GM18870 (cell line): ENCODE results near the gene S100A2.
"Not testable (repeated sequence)": the region's sequence is repeated elsewhere in the genome, so short reads cannot be mapped to it uniquely, and the experiment has no call there.

Experiments
- ATAC-seq: cut with Tn5 transposase; IDR thresholded peaks from one replicate; pipeline ENCODE4 v1.9.1; 2021; ENCODE audit warnings: moderate library complexity; ENCODE audit not compliant: unreplicated experiment

The S100A2 gene

DNA sequence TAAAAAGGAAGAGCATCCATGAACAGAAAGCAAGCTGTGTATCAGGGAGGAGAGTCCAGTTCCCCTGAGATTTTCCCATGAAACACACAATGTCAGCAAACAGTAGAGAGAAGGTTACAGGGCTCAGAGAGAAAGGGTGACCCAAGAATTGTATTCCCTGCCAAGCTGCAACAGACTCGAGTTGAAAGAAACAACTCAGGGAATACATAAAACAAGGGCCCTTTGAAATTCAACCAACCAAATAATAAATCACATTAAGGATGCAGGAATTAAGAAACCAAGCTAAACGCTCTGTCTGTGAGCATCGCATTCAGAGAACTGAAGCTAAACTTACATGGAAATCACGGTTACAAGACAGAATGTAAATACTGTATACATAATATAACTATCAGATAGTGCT lies 27.1 kb upstream of the S100A2 start:
- no peak for ATAC-seq

DNA sequence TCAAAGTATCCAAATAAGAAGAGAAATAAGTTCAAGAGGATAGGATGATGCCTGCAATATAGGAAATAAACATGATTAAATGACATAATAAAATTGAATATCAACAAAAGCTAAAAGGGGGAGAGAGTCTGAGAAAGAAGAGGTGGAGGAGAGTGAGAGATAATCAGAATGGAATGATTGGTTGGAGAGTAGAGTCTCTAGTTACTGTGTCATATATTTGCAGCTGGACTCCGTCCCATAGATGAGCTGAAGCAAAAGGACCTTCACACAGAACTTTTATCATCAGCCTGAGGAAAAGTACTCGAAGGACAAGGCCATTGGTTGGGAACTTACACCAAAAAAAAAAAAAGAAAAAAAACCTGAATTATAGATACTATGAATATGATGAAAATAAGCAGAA lies 22.8 kb upstream of the S100A2 start:
- ATAC-seq = no peak

GRCh38 chr1:153588033-153588432 lies 22.4 kb upstream of the S100A2 start:
- not testable (repeated sequence) for ATAC-seq

GRCh38 chr1:153587314-153587713 lies 21.7 kb upstream of the S100A2 start:
- no peak for ATAC-seq

- ATAC-seq = no peak
Observed at GRCh38 chr1:153586347-153586746, 20.7 kb upstream of the S100A2 start.

DNA sequence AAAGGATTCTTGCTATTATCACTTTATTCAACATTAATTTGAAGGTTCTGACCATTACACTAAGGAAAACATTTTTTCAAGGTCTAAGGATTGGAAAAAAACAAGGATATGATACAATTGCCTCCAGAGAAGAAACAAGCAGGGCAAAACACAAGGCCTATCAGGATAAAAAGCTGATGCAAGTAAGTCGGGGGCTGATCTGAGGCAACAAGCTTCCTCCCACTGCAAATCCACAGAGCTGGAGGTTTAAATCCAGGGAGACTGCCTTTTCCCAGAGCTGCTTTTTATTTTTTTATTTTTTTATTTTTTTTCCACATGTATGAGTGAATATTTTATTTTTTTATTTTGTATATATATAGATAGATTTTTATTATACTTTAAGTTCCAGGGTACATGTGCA lies 19.4 kb upstream of the S100A2 start:
- no peak for ATAC-seq

DNA sequence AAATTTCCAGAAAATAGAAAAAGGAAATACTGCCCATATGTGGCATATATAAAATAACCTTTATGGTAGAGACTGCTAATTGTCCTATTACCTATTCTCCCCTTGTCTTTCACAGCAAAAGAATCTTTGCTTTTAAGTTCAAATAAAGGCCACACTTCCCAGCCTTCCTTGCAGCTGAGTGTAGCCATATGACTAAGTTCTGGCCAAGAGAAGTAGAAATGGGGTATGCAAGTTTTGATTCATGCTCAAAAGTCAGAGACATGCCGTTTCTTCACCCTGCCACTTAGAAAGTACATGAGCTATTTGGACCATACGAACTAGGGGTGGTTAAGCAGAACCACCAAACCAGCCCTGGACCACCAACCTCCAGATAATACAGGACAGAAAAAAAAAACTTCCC lies 18.3 kb upstream of the S100A2 start:
- no peak for ATAC-seq

GRCh38 chr1:153583514-153583913 lies 17.9 kb upstream of the S100A2 start:
- not testable (repeated sequence) for ATAC-seq

DNA sequence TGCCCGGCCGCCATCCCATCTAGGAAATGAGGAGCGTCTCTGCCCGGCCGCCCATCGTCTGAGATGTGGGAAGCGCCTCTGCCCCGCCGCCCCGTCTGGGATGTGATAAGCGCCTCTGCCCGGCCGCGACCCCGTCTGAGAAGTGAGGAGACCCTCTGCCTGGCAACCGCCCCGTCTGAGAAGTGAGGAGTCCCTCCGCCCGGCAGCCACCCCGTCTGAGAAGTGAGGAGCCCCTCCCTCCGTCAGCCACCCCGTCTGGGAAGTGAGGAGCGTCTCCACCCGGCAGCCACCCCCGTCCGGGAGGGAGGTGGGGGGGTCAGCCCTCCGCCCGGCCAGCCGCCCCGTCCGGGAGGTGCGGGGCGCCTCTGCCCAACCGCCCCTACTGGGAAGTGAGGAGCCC lies 17.2 kb upstream of the S100A2 start:
- ATAC-seq = not testable (repeated sequence)

GRCh38 chr1:153578936-153579335 lies 13.3 kb upstream of the S100A2 start:
- no peak for ATAC-seq

DNA sequence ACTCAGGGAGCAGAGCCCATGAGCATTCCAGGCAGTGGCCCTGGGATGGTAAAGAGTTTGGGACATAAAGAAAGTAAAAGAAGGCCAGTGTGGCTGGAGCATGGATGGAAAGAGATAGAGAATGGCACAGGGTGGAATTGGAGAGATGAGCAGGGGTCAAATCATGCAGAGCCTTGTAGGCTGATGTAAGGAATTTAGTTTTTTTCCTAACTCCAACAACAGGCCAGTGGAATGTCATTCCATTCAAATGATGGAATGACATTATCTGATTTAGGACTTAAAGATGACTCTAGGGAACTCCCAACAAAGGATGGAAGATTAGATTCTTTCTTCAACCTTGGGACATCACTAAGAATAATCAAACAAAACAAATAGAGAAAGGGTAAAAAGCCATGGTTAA lies 12.8 kb upstream of the S100A2 start:
- ATAC-seq = no peak

DNA sequence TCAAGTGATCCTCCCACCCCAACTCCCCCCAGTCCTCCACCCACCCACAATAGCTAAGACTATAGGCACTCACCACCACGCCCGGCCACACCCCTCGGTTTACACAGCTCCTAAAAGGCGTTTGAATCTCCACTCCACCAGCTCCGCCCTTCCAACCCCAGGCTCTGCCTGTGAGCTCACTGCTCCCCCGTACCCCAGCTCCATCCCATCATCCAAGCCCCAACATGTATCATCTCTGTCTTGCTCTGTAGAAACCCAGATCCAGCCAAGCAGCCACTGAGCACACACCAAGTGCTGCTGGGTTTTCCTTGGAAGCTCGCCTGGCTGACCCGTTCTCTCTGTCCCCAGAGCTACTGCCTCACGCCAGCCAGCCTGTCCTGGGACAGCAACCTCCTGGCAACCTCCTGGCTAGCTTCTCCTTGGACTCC lies 12.0 kb upstream of the S100A2 start:
- ATAC-seq = no peak

DNA sequence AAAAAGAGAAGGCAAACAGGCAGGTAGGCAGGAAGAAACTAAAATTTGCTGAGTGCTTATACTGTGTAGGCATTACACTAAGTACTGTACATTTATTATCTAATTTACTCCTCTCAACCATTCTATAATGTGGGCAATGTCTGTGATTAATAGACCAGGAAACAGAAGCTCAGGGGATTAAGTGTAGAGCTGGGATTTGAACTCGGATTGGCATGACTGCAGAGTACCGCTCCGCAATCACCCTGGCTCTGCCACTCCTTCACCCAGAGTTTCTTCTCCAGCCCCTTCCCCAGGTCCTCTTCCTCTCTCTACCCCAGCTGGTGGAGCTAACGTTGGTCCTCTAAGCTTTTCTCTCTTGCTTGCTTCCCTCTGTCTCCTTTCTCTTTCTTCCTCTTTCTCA lies 11.5 kb upstream of the S100A2 start:
- no peak for ATAC-seq

DNA sequence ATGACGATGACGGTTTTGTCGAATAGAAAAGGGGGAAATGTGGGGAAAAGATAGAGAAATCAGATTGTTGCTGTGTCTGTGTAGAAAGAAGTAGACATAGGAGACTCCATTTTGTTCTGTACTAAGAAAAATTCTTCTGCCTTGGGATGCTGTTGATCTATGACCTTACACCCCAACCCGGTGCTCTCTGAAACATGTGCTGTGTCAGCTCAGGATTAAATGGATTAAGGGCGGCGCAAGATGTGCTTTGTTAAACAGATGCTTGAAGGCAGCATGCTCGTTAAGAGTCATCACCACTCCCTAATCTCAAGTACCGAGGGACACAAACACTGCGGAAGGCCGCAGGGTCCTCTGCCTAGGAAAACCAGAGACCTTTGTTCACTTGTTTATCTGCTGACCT lies 9.9 kb upstream of the S100A2 start:
- not testable (repeated sequence) for ATAC-seq

GRCh38 chr1:153575081-153575491 lies 9.4 kb upstream of the S100A2 start:
- not testable (repeated sequence) for ATAC-seq

DNA sequence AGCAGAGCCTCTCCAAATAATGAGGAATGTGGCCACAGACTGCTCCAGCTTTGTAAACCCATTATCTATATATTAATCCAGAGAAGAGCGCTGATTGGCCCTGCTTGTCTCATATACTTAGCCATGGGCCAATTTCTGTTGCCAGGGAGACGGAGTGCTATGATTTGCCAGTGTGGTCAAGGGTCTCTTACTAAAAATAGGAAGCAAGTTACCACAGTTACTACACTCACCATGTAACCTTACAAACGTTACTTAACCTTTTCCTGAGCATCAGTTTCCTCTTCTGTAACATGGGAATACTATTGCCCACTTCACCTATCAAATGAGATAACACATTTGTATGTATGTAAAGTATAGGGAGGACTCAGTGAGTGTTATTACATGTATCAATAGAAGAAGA lies 7.7 kb upstream of the S100A2 start:
- ATAC-seq = no peak

- ATAC-seq = no peak
Observed at GRCh38 chr1:153572569-153573015, 6.9 kb upstream of the S100A2 start.

DNA sequence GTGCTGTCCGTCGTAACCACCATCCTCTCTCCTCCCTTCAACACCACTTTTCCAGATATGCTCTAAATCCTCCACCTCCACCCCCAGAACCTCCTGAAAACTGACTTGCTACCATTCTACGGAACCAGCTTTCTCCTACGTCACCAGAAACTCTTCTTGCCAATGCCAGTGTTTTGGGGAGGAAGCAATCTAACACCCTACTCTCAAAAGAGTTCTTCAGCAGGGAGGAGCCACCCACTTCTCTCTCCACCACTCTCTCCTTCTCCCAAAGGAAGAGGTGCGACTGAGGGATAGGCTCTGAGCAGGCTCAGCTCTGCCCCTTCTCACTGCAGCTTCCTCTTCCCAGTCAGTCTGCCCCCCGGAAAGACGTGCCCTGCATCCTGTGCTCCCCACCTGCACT lies 6.1 kb upstream of the S100A2 start:
- ATAC-seq = no peak

DNA sequence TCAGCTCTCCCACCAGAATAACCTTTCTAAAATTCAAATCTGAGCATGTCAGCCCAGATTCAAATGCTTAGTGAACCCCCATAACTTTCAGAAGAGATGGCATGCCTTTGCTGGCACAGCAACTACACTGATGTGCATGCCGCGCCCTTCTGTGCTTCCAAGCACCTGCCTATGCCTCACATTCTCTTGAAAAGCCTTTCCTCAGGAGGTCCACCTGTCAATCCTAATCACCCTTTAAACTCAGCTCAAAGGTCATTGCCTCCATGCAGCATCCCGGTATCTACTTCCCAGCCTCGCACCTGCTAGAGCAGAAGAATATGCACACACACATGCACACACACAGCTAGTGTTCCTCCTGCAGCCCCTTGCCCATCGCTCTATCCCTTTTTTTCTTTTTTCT lies 5.2 kb upstream of the S100A2 start:
- ATAC-seq = no peak

- no peak for ATAC-seq
Observed at GRCh38 chr1:153569465-153569864, 3.8 kb upstream of the S100A2 start.

- no peak for ATAC-seq
Observed at GRCh38 chr1:153568367-153569099, 2.9 kb upstream of the S100A2 start.

DNA sequence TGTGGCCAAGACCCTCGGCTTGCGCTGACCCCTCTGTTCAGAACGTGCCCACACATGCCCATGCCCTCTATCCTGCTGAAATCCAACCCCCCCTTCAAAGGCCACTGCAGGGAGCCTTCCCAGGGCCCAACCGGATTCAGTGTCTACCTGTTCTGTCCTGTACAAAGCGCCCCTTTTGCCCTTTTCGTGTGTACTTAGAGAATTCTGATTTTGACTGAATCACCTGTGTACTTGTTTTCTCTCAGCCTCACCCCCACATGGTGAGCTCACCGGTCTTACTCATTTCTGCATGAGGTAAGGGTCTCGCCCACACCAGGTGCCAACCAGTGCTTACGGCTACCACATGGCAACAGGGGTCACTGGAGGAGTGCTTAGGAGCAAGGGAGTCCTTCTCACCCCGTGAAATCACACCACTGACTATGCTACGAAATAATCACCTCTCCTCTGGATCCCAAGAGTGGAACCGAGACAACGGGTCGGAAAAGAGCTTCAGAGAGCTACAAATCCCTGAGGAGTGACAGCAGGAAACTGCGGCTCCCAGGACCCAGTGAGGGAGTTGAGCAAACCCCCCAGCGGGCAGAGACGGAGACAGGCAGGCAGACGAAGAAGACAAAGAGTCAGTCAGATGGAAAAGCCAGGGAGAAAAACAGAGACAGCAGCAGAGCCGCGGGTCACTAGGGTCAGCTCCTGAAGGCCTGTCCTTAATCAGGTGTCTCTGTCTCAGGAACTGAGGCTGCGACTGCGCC lies 2.1 kb upstream of the S100A2 start:
- ATAC-seq = no peak
